ENCODE results near the gene H2AZ1. TPM values are rescaled to one million over a fixed set of nuclear protein-coding genes. Genes with fewer than 3 reads are reported as not detected.

H2AZ1 gene
- total and polyA plus RNA-seq, 9 of the 15 experiments (the other 6 are each of a cell fraction or from before 2014, with no cell fraction given), result 605 to 4,380 (median 768) TPM

GRCh38 chr4:99971453-99972111 lies 21.5 kb upstream of the H2AZ1 start:
- no peak overlapping the region for H2AFZ ChIP-seq (ENCODE audit: low read depth, low read length)
- H3K9me1 ChIP-seq (ENCODE audit: control insufficient read depth, insufficient read depth, low read length), result no peaks in the 10 kb centered on the region
- H3K27me3 ChIP-seq (ENCODE audit: control insufficient read depth in 2 of 2, insufficient read depth in 2 of 2, low read length in 2 of 2), result peaks cover 0 to 13% of the 10 kb centered on the region in 2 experiments; a peak in 1 of 5 replicates
- under 1% methylated on average over 12 of the region's 12 CpGs for whole genome bisulfite sequencing (ENCODE audit: insufficient coverage, low coverage, missing lambda C conversion rate)
- in situ Hi-C loops (cut with MboI) (no loop called here), intact Hi-C loops (cut with micrococcal nuclease) (no loop called here)
- no peaks in the 10 kb centered on the region for H3K79me2 ChIP-seq (ENCODE audit: control insufficient read depth, insufficient read depth, low read length)
- no peak overlapping the region for H3K4me2 ChIP-seq (ENCODE audit: insufficient read depth, low read length)
- no peaks in the 10 kb centered on the region for H3K9me3 ChIP-seq (replicated peaks; ENCODE audit: control insufficient read depth, insufficient read depth, low read depth, low read length)
- no peak overlapping the region for H3K9ac ChIP-seq (ENCODE audit: insufficient read depth in 1 of 2, low read depth in 2 of 2, low read length in 2 of 2)
- no TSS peak for BruUV-seq (replicated peaks)
- no peaks in the 10 kb centered on the region for H4K20me1 ChIP-seq (replicated peaks; ENCODE audit: control insufficient read depth, insufficient read depth, low read length)
- no peak for FAIRE-seq
- H3K27ac ChIP-seq (ENCODE audit: extremely low read depth, low read depth, low read length), result no peak overlapping the region
- DNase-seq (ENCODE audit: extremely low read depth in 1 of 4, low spot score in 3 of 4), result no peak
- no peaks in the 10 kb centered on the region for H3K36me3 ChIP-seq (ENCODE audit: control insufficient read depth, insufficient read depth, low read length)
- H3K4me1 ChIP-seq (replicated peaks in 1 of 2; ENCODE audit: control insufficient read depth in 2 of 2, insufficient read depth in 2 of 2, low read length in 2 of 2), result no peaks in the 10 kb centered on the region
- CTCF ChIA-PET (ENCODE audit: low intra/inter-chr PET ratio), result no interaction called here
- TF ChIP-seq ETV1 (tag; conservative IDR thresholded peaks at IDR 0.05; ENCODE audit: low read depth) (no peak), RFX5 (IDR thresholded peaks at IDR 0.05; ENCODE audit: low read depth, low read length) (no peak), SREBF1 (IDR thresholded peaks at IDR 0.05; ENCODE audit: borderline replicate concordance, low read depth, low read length) (no peak), ZNF778 (CRISPR knock-in tag; IDR thresholded peaks at IDR 0.05) (no peak), SIRT6 (IDR thresholded peaks at IDR 0.05; ENCODE audit: low read depth, low read length) (no peak), CREB3L1 (IDR thresholded peaks at IDR 0.05; ENCODE audit: borderline replicate concordance, low read depth) (no peak), TFE3 (CRISPR knock-in tag; IDR thresholded peaks at IDR 0.05) (no peak), ZBTB11 (CRISPR knock-in tag; IDR thresholded peaks at IDR 0.05) (no peak), CHAMP1 (IDR thresholded peaks at IDR 0.05) (no peak), TAF9B (IDR thresholded peaks at IDR 0.05; ENCODE audit: partially characterized antibody) (no peak), HOXB6 (CRISPR knock-in tag; IDR thresholded peaks at IDR 0.05; ENCODE audit: borderline replicate concordance) (no peak)
- no peak overlapping the region for H3K4me3 ChIP-seq
- POLR2A ChIA-PET, result interaction anchor here (0.6 kb wide), 1 partner anchor 15 kb away, joined by 3 read pairs; no protein-coding TSS in a partner anchor
- no peak for ATAC-seq

Data from K562 (cell line).